Chondrocyte (in vitro differentiated cells): ENCODE measurements around the gene TTC22. TPM values are rescaled to one million over a fixed set of nuclear protein-coding genes. Genes with fewer than 3 reads are reported as not detected.
A peak's percentile ranks its signal among the peaks of the same experiment; 100 is the strongest.

Experiments used
- DNase-seq: peaks from one replicate; pipeline ENCODE4 v3.0.0; 2021; ENCODE audit warnings: mixed read lengths, low spot score
- H3K27ac Mint-ChIP-seq: one replicate; pipeline ENCODE4 v1.8.0; 2021; ENCODE audit warnings: mild to moderate bottlenecking, moderate library complexity, mixed read lengths; ENCODE audit not compliant: unreplicated experiment
- H3K27me3 Mint-ChIP-seq: 2 replicates; pipeline ENCODE4 v1.8.0; 2021; ENCODE audit warnings: low read depth, mixed read lengths
- H3K36me3 Mint-ChIP-seq: 2 replicates; pipeline ENCODE4 v1.8.0; 2021; ENCODE audit warnings: low read depth, mixed read lengths
- H3K4me1 Mint-ChIP-seq: 2 replicates; pipeline ENCODE4 v1.8.0; 2021; ENCODE audit warnings: low read depth, mild to moderate bottlenecking, mixed read lengths
- H3K4me3 Mint-ChIP-seq: one replicate; pipeline ENCODE4 v1.8.0; 2021; ENCODE audit warnings: mild to moderate bottlenecking, moderate library complexity, mixed read lengths; ENCODE audit not compliant: unreplicated experiment
- H3K9me3 Mint-ChIP-seq: 2 replicates; pipeline ENCODE4 v1.8.0; 2021; ENCODE audit warnings: low read depth, mixed read lengths
- CTCF ChIP-seq: fragments of 200-600 bp; sonication (generic); IDR thresholded peaks from 2 replicates; pipeline ENCODE4 v1.5.0; 2021; ENCODE audit warnings: antibody characterized with exemption, mild to moderate bottlenecking, moderate library complexity
- total RNA-seq: library from RNA; stranded (reverse); gene quantifications from 3 replicates; pipeline ENCODE4 v1.2.1, GENCODE V29; 2021

TTC22 gene
- total RNA-seq, 1 donor from 2014 or later = not detected

DNA sequence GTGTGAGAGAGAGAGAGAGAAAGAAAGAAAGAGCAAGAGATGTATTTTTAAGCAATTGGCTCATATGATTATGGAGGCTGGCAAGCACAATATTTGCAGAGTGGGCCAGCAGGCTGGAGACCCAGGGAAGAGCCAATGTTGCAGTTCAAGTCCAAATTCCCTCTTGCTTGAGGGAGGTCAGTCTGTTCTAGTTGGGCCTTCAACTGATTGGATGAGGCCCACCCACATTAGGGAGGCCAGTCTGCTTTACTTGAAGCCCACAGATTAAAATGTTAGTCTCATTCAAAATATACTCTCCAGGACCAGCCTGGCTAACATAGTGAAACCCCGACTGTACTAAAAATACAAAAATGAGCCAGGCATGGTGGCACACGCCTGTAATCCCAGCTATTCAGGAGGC is 28.2 kb downstream of the TTC22 start:
- H3K36me3 Mint-ChIP-seq = no peaks in the 10 kb centered on the region
- no peaks in the 10 kb centered on the region for H3K4me1 Mint-ChIP-seq
- no peak for TF ChIP-seq CTCF
- no peaks in the 10 kb centered on the region for H3K9me3 Mint-ChIP-seq
- no peak for DNase-seq
- peaks cover 13% of the 10 kb centered on the region for H3K27me3 Mint-ChIP-seq
- H3K27ac Mint-ChIP-seq = no peak overlapping the region
- no peak overlapping the region for H3K4me3 Mint-ChIP-seq

- no peak overlapping the region for H3K27ac Mint-ChIP-seq
- no peaks in the 10 kb centered on the region for H3K36me3 Mint-ChIP-seq
- H3K9me3 Mint-ChIP-seq = no peaks in the 10 kb centered on the region
- no peak for TF ChIP-seq CTCF
- peaks cover 15% of the 10 kb centered on the region for H3K27me3 Mint-ChIP-seq
- peaks cover 13% of the 10 kb centered on the region for H3K4me1 Mint-ChIP-seq
- no peak overlapping the region for H3K4me3 Mint-ChIP-seq
- no peak for DNase-seq
Measured at GRCh38 chr1:54768093-54768492, 33.0 kb downstream of the TTC22 start.

GRCh38 chr1:54767526-54767925 is 33.6 kb downstream of the TTC22 start:
- Mint-ChIP-seq H3K27ac (no peak overlapping the region), H3K4me3 (no peak overlapping the region), H3K9me3 (no peaks in the 10 kb centered on the region), H3K27me3 (peaks cover 15% of the 10 kb centered on the region), H3K36me3 (no peaks in the 10 kb centered on the region), H3K4me1 (peaks cover 16% of the 10 kb centered on the region)
- DNase-seq = no peak
- no peak for TF ChIP-seq CTCF

DNA sequence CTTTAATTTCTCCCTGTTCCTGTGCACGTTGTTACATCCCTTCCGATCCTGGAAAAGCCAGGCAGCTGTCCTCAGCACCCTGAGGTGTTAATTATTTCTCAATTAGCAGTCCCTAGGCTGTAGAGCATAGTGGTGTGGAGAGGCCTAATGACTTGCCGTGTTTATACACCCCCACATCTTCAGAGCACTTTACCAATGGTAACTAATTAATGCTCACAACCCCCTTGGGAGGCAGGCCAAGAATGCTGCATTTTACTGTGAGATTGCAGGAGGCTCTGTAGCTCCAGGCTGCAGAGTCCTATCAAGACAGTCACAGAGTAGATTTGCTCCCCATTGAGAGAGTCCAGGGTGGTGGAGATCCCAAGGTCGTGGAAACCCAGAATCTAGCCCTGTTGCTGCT is 34.4 kb downstream of the TTC22 start:
- H3K27me3 Mint-ChIP-seq = peaks cover 15% of the 10 kb centered on the region
- no peak for DNase-seq

DNA sequence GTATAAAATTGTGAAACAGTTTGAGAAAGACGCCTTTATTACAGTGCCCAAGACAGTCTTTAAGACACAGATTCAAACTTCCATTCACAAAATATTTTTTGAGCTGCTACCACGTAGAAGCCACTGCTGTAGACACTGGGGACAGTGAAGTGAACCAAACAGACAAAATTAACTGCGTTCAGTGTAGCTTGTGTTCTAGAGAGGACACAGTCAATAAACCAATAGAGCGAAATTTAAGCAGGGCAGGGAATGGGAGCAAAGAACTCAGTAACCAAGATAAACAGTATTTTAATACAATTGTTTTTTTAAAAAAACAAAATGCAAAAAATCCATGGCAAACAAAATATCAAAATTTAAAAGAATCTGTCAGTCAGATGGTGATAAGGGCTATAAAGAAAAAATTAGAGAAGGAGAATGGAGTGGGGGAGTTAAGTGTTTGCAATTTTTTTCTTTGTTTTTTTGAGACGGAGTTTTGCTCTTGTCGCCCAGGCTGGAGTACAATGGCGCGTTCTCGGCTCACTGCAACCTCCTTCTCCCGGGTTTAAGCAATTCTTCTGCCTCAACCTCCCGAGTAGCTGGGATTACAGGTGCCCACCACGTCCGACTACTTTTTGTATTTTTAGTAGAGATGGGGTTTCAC is 36.1 kb downstream of the TTC22 start:
- no peaks in the 10 kb centered on the region for H3K36me3 Mint-ChIP-seq
- no peak for DNase-seq
- peak overlapping the region; percentile 93 for H3K4me3 Mint-ChIP-seq
- peaks cover 12% of the 10 kb centered on the region for H3K27me3 Mint-ChIP-seq
- H3K9me3 Mint-ChIP-seq = no peaks in the 10 kb centered on the region
- H3K27ac Mint-ChIP-seq = peak overlapping the region; percentile 82
- TF ChIP-seq CTCF = no peak
- H3K4me1 Mint-ChIP-seq = peaks cover 16% of the 10 kb centered on the region

More for the DNA sequence above, 34.4 kb downstream of the TTC22 start:
- Mint-ChIP-seq H3K27ac (no peak overlapping the region), H3K4me1 (peaks cover 16% of the 10 kb centered on the region), H3K9me3 (no peaks in the 10 kb centered on the region), H3K4me3 (no peak overlapping the region), H3K36me3 (no peaks in the 10 kb centered on the region)
- no peak for TF ChIP-seq CTCF
